HEK293 (cell line): ENCODE data around the gene RASGRP3.
A peak's percentile ranks its signal among the peaks of the same experiment; 100 is the strongest.

Experiments used
- HOXA7 ChIP-seq: sonication (generic); formaldehyde crosslinking; IDR thresholded peaks from 2 replicates; pipeline ENCODE4 v1.8.1; 2022; ENCODE audit warnings: missing genetic modification reagents, borderline replicate concordance
- REPIN1 ChIP-seq: fragments of 450-650 bp; formaldehyde crosslinking; IDR thresholded peaks from 2 replicates; pipeline ENCODE4 v1.5.1; 2017; ENCODE audit warnings: missing biosample characterization, missing genetic modification characterization, low read depth
- ZEB2 ChIP-seq: fragments of 450-650 bp; formaldehyde crosslinking; IDR thresholded peaks from 2 replicates; pipeline ENCODE4 v1.5.1; 2016; ENCODE audit warnings: missing biosample characterization, missing genetic modification characterization
- ZNF140 ChIP-seq: fragments of 450-650 bp; formaldehyde crosslinking; IDR thresholded peaks from 2 replicates; pipeline ENCODE4 v1.5.1; 2016; ENCODE audit warnings: missing biosample characterization, missing genetic modification characterization
- ZNF155 ChIP-seq: fragments of 450-650 bp; formaldehyde crosslinking; IDR thresholded peaks from 2 replicates; pipeline ENCODE4 v1.5.1; 2016; ENCODE audit warnings: missing biosample characterization, missing genetic modification characterization
- ZNF169 ChIP-seq: fragments of 450-650 bp; formaldehyde crosslinking; IDR thresholded peaks from 2 replicates; pipeline ENCODE4 v1.5.1; 2016; ENCODE audit warnings: missing biosample characterization, missing genetic modification characterization
- ZNF174 ChIP-seq: fragments of 450-650 bp; formaldehyde crosslinking; IDR thresholded peaks from 2 replicates; pipeline ENCODE4 v1.5.0; 2017; ENCODE audit warnings: missing biosample characterization, mild to moderate bottlenecking, missing genetic modification characterization
- ZNF274 ChIP-seq, 2 experiments: fragments of 200-500 bp in 1 of 2; fragments of 450-650 bp in 1 of 2; sonication (Bioruptor generic) in 1 of 2; formaldehyde crosslinking in 1 of 2; IDR thresholded peaks; 2 replicates each; pipeline versions ENCODE4 v1.5.1 to v1.6.1; 2014 to 2016; ENCODE audit warnings: borderline replicate concordance in 1 of 2, inconsistent platforms in 1 of 2, low read length in 1 of 2, missing biosample characterization in 1 of 2, missing genetic modification characterization in 1 of 2
- ZNF292 ChIP-seq: fragments of 450-650 bp; formaldehyde crosslinking; IDR thresholded peaks from 2 replicates; pipeline ENCODE4 v1.5.1; 2016; ENCODE audit warnings: low read depth, missing biosample characterization, missing genetic modification characterization, borderline replicate concordance
- ZNF335 ChIP-seq: fragments of 450-650 bp; formaldehyde crosslinking; conservative IDR thresholded peaks from 2 replicates; pipeline ENCODE4 v1.5.1; 2016; ENCODE audit warnings: missing biosample characterization, missing genetic modification characterization
- ZNF354C ChIP-seq: fragments of 450-650 bp; formaldehyde crosslinking; IDR thresholded peaks from 2 replicates; pipeline ENCODE4 v1.5.1; 2016; ENCODE audit warnings: missing biosample characterization, missing genetic modification characterization, low read depth, borderline replicate concordance
- ZNF366 ChIP-seq: fragments of 450-650 bp; formaldehyde crosslinking; conservative IDR thresholded peaks from 2 replicates; pipeline ENCODE4 v1.5.1; 2016; ENCODE audit warnings: missing biosample characterization, missing genetic modification characterization
- ZNF558 ChIP-seq: fragments of 450-650 bp; formaldehyde crosslinking; IDR thresholded peaks from 2 replicates; pipeline ENCODE4 v1.5.1; 2016; ENCODE audit warnings: missing biosample characterization, missing genetic modification characterization
- ZNF624 ChIP-seq: fragments of 450-650 bp; formaldehyde crosslinking; IDR thresholded peaks from 2 replicates; pipeline ENCODE4 v1.5.1; 2017; ENCODE audit warnings: missing biosample characterization, missing genetic modification characterization
- ZNF626 ChIP-seq: fragments of 450-650 bp; sonication (Bioruptor Pico); formaldehyde crosslinking; IDR thresholded peaks from 2 replicates; pipeline ENCODE4 v1.5.1; 2018; ENCODE audit warnings: missing biosample characterization, missing genetic modification characterization, inconsistent platforms
- ZNF776 ChIP-seq: fragments of 450-650 bp; formaldehyde crosslinking; IDR thresholded peaks from 2 replicates; pipeline ENCODE4 v1.5.0; 2017; ENCODE audit warnings: missing biosample characterization, missing genetic modification characterization, borderline replicate concordance
- ZNF791 ChIP-seq: fragments of 450-650 bp; formaldehyde crosslinking; IDR thresholded peaks from 2 replicates; pipeline ENCODE4 v1.5.1; 2016; ENCODE audit warnings: missing biosample characterization, missing genetic modification characterization
- ZSCAN16 ChIP-seq: fragments of 450-650 bp; formaldehyde crosslinking; IDR thresholded peaks from 2 replicates; pipeline ENCODE4 v1.5.1; 2016; ENCODE audit warnings: missing biosample characterization, missing genetic modification characterization
- TF ChIP-seq, protein P1 (sequence below): fragments of 450-650 bp; formaldehyde crosslinking; IDR thresholded peaks from 2 replicates; pipeline ENCODE4 v1.5.1; 2016; ENCODE audit warnings: missing biosample characterization, missing genetic modification characterization
- TF ChIP-seq, protein P2 (sequence below): fragments of 450-650 bp; formaldehyde crosslinking; IDR thresholded peaks from 2 replicates; pipeline ENCODE4 v1.5.1; 2016; ENCODE audit warnings: missing biosample characterization, missing genetic modification characterization
- TF ChIP-seq, protein P3 (sequence below): fragments of 450-650 bp; formaldehyde crosslinking; IDR thresholded peaks from 2 replicates; pipeline ENCODE4 v1.5.1; 2016; ENCODE audit warnings: missing biosample characterization, missing genetic modification characterization
- TF ChIP-seq, protein P4 (sequence below): fragments of 450-650 bp; formaldehyde crosslinking; IDR thresholded peaks from 2 replicates; pipeline ENCODE4 v1.5.1; 2016; ENCODE audit warnings: missing biosample characterization, missing genetic modification characterization
- TF ChIP-seq, protein P5 (sequence below): fragments of 450-650 bp; formaldehyde crosslinking; IDR thresholded peaks from 2 replicates; pipeline ENCODE4 v1.5.1; 2017; ENCODE audit warnings: missing biosample characterization, missing genetic modification characterization
- TF ChIP-seq, protein P6 (sequence below): fragments of 450-650 bp; formaldehyde crosslinking; conservative IDR thresholded peaks from 2 replicates; pipeline ENCODE4 v1.5.1; 2016; ENCODE audit warnings: low read depth, missing biosample characterization, missing genetic modification characterization

Gene RASGRP3

DNA sequence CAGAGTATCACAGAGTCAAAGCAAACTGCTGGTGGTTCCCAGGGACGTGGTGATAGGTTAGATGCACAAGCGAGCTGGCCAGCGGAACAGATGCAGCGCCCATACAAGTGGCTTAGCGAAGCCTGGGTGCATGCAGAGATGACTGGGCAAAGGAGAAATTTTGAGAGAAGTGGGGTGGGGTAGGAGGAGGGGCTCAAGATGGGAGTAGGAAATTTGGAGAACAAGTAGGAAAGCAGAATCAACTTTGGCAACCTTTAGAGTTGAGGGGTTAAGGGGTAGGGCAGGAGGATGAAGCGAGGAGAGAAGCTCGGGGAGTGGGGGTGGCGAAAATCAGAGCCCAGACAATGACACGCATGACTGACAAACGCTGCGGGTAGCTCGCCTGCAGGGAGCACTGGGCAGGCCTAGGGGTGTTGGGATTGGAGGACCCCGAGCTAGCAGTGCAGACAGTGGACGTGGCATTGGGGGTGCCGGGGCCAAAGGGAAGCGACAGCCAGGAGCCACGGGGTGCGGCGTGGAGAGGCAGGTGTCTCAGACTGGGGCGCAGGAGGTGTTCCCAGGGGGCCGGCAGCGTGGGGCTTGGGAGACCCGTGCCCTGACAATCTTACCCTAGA is 122.2 kb downstream of the RASGRP3 start (continued):
- TF ChIP-seq ZNF155 (tag by site-specific recombination) (no peak), ZNF626 (tag by site-specific recombination) (no peak), ZNF335 (peak; percentile 88), ZNF169 (tag by site-specific recombination) (no peak), ZNF274 (IDR thresholded peaks at IDR 0.05; ENCODE audit: low read length) (no peak), ZNF274 (tag by site-specific recombination; IDR thresholded peaks at IDR 0.05; ENCODE audit: borderline replicate concordance) (no peak), ZNF624 (tag by site-specific recombination) (no peak), ZSCAN16 (tag by site-specific recombination) (no peak), ZNF292 (tag by site-specific recombination) (no peak), ZNF140 (tag by site-specific recombination) (no peak), ZNF366 (tag by site-specific recombination) (peak; percentile 41; the same call in 1 of the 2 replicates), ZNF174 (tag by site-specific recombination) (no peak), ZNF558 (tag by site-specific recombination) (no peak), HOXA7 (CRISPR knock-in tag) (no peak), ZNF776 (tag by site-specific recombination) (no peak), REPIN1 (tag by site-specific recombination) (no peak), ZNF791 (tag by site-specific recombination) (no peak), ZEB2 (tag by site-specific recombination) (0 out of 2 replicates have a peak, but pooled peaks have one; percentile 16), ZNF354C (tag by site-specific recombination) (no peak)
- TF ChIP-seq, protein P1, sequence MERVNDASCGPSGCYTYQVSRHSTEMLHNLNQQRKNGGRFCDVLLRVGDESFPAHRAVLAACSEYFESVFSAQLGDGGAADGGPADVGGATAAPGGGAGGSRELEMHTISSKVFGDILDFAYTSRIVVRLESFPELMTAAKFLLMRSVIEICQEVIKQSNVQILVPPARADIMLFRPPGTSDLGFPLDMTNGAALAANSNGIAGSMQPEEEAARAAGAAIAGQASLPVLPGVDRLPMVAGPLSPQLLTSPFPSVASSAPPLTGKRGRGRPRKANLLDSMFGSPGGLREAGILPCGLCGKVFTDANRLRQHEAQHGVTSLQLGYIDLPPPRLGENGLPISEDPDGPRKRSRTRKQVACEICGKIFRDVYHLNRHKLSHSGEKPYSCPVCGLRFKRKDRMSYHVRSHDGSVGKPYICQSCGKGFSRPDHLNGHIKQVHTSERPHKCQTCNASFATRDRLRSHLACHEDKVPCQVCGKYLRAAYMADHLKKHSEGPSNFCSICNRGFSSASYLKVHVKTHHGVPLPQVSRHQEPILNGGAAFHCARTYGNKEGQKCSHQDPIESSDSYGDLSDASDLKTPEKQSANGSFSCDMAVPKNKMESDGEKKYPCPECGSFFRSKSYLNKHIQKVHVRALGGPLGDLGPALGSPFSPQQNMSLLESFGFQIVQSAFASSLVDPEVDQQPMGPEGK (tag by site-specific recombination), result peak; percentile 40; the same call in 1 of the 2 replicates
- TF ChIP-seq, protein P2, sequence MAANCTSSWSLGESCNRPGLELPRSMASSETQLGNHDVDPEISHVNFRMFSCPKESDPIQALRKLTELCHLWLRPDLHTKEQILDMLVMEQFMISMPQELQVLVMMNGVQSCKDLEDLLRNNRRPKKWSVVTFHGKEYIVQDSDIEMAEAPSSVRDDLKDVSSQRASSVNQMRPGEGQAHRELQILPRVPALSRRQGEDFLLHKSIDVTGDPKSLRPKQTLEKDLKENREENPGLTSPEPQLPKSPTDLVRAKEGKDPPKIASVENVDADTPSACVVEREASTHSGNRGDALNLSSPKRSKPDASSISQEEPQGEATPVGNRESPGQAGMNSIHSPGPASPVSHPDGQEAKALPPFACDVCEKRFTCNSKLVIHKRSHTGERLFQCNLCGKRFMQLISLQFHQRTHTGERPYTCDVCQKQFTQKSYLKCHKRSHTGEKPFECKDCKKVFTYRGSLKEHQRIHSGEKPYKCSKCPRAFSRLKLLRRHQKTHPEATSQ (tag by site-specific recombination), result no peak
- TF ChIP-seq, protein P3, sequence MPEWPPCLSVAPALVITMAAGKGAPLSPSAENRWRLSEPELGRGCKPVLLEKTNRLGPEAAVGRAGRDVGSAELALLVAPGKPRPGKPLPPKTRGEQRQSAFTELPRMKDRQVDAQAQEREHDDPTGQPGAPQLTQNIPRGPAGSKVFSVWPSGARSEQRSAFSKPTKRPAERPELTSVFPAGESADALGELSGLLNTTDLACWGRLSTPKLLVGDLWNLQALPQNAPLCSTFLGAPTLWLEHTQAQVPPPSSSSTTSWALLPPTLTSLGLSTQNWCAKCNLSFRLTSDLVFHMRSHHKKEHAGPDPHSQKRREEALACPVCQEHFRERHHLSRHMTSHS, result no peak
- TF ChIP-seq, protein P4, sequence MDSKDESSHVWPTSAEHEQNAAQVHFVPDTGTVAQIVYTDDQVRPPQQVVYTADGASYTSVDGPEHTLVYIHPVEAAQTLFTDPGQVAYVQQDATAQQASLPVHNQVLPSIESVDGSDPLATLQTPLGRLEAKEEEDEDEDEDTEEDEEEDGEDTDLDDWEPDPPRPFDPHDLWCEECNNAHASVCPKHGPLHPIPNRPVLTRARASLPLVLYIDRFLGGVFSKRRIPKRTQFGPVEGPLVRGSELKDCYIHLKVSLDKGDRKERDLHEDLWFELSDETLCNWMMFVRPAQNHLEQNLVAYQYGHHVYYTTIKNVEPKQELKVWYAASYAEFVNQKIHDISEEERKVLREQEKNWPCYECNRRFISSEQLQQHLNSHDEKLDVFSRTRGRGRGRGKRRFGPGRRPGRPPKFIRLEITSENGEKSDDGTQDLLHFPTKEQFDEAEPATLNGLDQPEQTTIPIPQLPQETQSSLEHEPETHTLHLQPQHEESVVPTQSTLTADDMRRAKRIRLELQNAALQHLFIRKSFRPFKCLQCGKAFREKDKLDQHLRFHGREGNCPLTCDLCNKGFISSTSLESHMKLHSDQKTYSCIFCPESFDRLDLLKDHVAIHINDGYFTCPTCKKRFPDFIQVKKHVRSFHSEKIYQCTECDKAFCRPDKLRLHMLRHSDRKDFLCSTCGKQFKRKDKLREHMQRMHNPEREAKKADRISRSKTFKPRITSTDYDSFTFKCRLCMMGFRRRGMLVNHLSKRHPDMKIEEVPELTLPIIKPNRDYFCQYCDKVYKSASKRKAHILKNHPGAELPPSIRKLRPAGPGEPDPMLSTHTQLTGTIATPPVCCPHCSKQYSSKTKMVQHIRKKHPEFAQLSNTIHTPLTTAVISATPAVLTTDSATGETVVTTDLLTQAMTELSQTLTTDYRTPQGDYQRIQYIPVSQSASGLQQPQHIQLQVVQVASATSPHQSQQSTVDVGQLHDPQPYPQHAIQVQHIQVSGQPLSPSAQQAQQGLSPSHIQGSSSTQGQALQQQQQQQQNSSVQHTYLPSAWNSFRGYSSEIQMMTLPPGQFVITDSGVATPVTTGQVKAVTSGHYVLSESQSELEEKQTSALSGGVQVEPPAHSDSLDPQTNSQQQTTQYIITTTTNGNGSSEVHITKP, result no peak
- TF ChIP-seq, protein P5, sequence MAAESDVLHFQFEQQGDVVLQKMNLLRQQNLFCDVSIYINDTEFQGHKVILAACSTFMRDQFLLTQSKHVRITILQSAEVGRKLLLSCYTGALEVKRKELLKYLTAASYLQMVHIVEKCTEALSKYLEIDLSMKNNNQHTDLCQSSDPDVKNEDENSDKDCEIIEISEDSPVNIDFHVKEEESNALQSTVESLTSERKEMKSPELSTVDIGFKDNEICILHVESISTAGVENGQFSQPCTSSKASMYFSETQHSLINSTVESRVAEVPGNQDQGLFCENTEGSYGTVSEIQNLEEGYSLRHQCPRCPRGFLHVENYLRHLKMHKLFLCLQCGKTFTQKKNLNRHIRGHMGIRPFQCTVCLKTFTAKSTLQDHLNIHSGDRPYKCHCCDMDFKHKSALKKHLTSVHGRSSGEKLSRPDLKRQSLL (tag by site-specific recombination), result no peak
- TF ChIP-seq, protein P6, sequence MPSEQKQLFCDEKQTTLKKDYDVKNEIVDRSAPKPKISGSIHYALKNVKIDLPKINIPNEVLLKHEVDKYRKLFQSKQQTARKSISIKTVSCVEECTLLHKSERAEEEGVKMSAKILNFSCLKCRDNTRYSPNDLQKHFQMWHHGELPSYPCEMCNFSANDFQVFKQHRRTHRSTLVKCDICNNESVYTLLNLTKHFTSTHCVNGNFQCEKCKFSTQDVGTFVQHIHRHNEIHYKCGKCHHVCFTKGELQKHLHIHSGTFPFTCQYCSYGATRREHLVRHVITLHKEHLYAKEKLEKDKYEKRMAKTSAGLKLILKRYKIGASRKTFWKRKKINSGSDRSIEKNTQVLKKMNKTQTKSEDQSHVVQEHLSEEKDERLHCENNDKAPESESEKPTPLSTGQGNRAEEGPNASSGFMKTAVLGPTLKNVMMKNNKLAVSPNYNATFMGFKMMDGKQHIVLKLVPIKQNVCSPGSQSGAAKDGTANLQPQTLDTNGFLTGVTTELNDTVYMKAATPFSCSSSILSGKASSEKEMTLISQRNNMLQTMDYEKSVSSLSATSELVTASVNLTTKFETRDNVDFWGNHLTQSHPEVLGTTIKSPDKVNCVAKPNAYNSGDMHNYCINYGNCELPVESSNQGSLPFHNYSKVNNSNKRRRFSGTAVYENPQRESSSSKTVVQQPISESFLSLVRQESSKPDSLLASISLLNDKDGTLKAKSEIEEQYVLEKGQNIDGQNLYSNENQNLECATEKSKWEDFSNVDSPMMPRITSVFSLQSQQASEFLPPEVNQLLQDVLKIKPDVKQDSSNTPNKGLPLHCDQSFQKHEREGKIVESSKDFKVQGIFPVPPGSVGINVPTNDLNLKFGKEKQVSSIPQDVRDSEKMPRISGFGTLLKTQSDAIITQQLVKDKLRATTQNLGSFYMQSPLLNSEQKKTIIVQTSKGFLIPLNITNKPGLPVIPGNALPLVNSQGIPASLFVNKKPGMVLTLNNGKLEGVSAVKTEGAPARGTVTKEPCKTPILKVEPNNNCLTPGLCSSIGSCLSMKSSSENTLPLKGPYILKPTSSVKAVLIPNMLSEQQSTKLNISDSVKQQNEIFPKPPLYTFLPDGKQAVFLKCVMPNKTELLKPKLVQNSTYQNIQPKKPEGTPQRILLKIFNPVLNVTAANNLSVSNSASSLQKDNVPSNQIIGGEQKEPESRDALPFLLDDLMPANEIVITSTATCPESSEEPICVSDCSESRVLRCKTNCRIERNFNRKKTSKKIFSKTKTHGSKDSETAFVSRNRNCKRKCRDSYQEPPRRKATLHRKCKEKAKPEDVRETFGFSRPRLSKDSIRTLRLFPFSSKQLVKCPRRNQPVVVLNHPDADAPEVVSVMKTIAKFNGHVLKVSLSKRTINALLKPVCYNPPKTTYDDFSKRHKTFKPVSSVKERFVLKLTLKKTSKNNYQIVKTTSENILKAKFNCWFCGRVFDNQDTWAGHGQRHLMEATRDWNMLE, result no peak
